K562 treated with DMSO at 1 percent for 24 hours (cell line): ENCODE results near the gene LHFPL4. TPM values are rescaled to one million over a fixed set of nuclear protein-coding genes. Genes with fewer than 3 reads are reported as not detected.

Experiments used
- total RNA-seq: library from RNA; unstranded; fragments of 300-600 nt; gene quantifications from 2 replicates; pipeline ENCODE4 v1.2.3, GENCODE V29; 2022; ENCODE audit warnings: low read depth; ENCODE audit not compliant: insufficient read depth

Gene LHFPL4
- total RNA-seq = not detected in 2 replicates

DNA sequence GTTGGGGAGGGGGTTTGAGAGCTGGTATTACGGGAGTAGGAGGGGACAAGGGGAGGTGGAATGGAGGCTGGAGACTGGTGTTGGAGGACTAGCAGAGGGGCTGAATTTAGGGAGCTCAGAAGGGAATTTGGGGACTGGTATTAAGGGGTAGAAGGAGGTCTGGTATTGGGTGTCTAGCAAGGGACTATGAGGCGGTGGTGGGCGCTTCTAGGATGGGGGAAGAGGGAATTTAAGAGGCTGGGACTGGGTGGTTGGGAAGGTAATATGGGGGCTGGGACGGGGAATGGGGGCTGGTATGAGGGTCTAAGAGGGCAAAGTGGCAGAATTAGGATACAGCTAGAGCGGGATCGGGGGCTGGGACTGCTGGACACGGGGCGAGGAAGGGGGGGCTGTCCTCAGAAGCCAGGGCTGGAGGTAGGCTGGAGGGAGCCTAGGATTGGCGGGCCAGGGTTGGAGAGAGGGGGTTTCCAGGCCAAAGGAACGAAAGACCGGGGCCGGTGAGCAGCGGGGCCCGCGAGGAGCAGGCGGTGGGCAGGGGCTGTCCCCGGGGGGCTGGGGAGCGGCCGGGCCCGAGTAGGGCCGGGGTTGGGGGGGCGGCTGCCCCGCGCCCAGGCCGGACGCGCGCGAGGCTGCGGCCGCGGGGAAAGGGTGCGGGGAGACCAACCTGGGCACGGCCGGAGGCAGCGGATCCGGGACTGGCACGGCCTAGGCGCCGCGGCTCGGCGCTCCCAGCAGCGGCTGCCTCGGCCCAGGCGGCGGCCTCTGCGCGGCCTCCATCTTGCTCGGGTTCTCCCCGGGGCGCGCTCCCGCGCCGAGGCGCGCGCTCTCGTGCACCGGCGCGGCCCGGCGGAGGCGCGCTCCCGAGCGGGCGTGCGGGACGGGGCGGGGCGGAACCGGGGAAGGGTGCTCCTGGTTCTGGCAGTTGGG lies at the start of gene LHFPL4:
TSS of gene LHFPL4 (minus strand) at position 802 of the 927 bp plus-strand sequence. CDS start 1,143 bp downstream, outside the sequence.

Other genes with a start within 250 kb of the LHFPL4 start
- gene THUMPD3, start 190.8 kb downstream of the LHFPL4 start, total RNA-seq = 39.0 and 55.7 TPM in 2 replicates
- 61.3 and 68.2 TPM in 2 replicates for gene SETD5, start 156.2 kb downstream of the LHFPL4 start, total RNA-seq
- gene MTMR14, start 95.7 kb upstream of the LHFPL4 start, total RNA-seq = 73.4 and 75.7 TPM in 2 replicates
- gene CPNE9, start 150.0 kb upstream of the LHFPL4 start, total RNA-seq = 0.34 and 0.74 TPM in 2 replicates
- 28.3 and 30.1 TPM in 2 replicates for gene BRPF1, start 177.9 kb upstream of the LHFPL4 start, total RNA-seq
- 42.1 and 44.4 TPM in 2 replicates for gene OGG1, start 196.1 kb upstream of the LHFPL4 start, total RNA-seq
- gene CAMK1, start 216.1 kb upstream of the LHFPL4 start, total RNA-seq = 11.5 and 12.9 TPM in 2 replicates
- 122 and 125 TPM in 2 replicates for gene TADA3, start 238.7 kb upstream of the LHFPL4 start, total RNA-seq
- gene ARPC4, start 239.3 kb upstream of the LHFPL4 start, total RNA-seq = 41.9 and 49.5 TPM in 2 replicates